Gastrocnemius medialis (tissue), 4 donors: ENCODE data around the gene DNMBP. TPM values are rescaled to one million over a fixed set of nuclear protein-coding genes. Genes with fewer than 3 reads are reported as not detected.

Source experiments
- ATAC-seq, 2 donors: fragments of 150-250 bp; one replicate each; pipeline ENCODE4 v1.9.1; 2016
- DNase-seq, 2 donors: peaks; one replicate each; pipeline ENCODE4 v3.0.0-alpha.2; 2019
- H3K27ac ChIP-seq, 4 donors: fragments of 200-600 bp; sonication (generic); 1 replicate in 1 of 4; 2 replicates in 3 of 4; pipeline ENCODE4 v1.5.1; 2016 to 2018; ENCODE audit warnings: mild to moderate bottlenecking in 2 of 4, moderate library complexity in 1 of 4
- H3K27me3 ChIP-seq, 3 donors: fragments of 200-600 bp; sonication (generic) in 2 of 3; 1 replicate in 1 of 3; 2 replicates in 2 of 3; pipeline versions ENCODE4 v1.5.1 to v1.6.0; 2016 to 2019; ENCODE audit warnings: mild to moderate bottlenecking in 1 of 3, moderate library complexity in 1 of 3
- H3K36me3 ChIP-seq, 2 donors: fragments of 200-600 bp; sonication (generic) in 1 of 2; one replicate each; pipeline ENCODE4 v1.5.1; 2017 to 2018
- H3K4me1 ChIP-seq, 2 donors: fragments of 200-600 bp; sonication (generic) in 1 of 2; one replicate each; pipeline ENCODE4 v1.5.1; 2016 to 2017; ENCODE audit warnings: mild to moderate bottlenecking in 2 of 2
- H3K4me3 ChIP-seq, 4 donors: fragments of 200-600 bp; sonication (generic) in 3 of 4; 1 replicate in 1 of 4; 2 replicates in 3 of 4; pipeline ENCODE4 v1.5.1; 2016 to 2019; ENCODE audit warnings: mild to moderate bottlenecking in 2 of 4
- H3K9me3 ChIP-seq, 3 donors: fragments of 200-600 bp; sonication (generic) in 2 of 3; 1 replicate in 1 of 3; 2 replicates in 2 of 3; pipeline ENCODE4 v1.5.1; 2016 to 2019
- CTCF ChIP-seq, 5 experiments: fragments of 450-650 bp in 3 of 5; fragments of 200-600 bp in 2 of 5; sonication (generic) in 2 of 5; IDR thresholded peaks in 4 of 5; conservative IDR thresholded peaks in 1 of 5; 1 replicate in 4 of 5; 2 replicates in 1 of 5; pipeline ENCODE4 v1.5.1; 2016 to 2019; ENCODE audit warnings: antibody characterized with exemption in 5 of 5, mild to moderate bottlenecking in 3 of 5, moderate library complexity in 3 of 5
- POLR2A ChIP-seq, 2 donors: fragments of 450-650 bp; IDR thresholded peaks; one replicate each; pipeline ENCODE4 v1.6.1; 2017; ENCODE audit warnings: antibody characterized with exemption in 2 of 2, mild to moderate bottlenecking in 2 of 2, moderate library complexity in 2 of 2
- in situ Hi-C, 4 donors: fragments of 200-750 bp; cut with MboI; loops; one replicate each; pipeline versions ENCODE4 v1.15.0 to v1.8.0; 2017; ENCODE audit warnings: low sequenced_read_pairs in 4 of 4
- intact Hi-C: fragments of 100-400 bp; cut with DNase I; formaldehyde crosslinking; loops from one replicate; pipeline ENCODE4 v1.15.1; 2023; ENCODE audit warnings: low total_unique reads
- total RNA-seq, 4 donors: library from RNA; depleted of rRNA; stranded (reverse); fragments of >200 nt; gene quantifications; one replicate each; pipeline versions ENCODE4 v1.1.0 to v1.2.3, GENCODE V29; 2016

DNMBP gene
- total RNA-seq, 4 donors from 2014 or later: 9.5 to 22.5 (median 15.0) TPM

GRCh38 chr10:99914236-99914635 is 95.5 kb downstream of the DNMBP start:
- no peaks in the 10 kb centered on the region for H3K27me3 ChIP-seq

GRCh38 chr10:99913831-99914235 is 95.9 kb downstream of the DNMBP start:
- intact Hi-C loops: no loop called here
- H3K4me1 ChIP-seq: peaks cover 8 to 21% of the 10 kb centered on the region in 2 donors
- ATAC-seq: no peak

More at GRCh38 chr10:99914236-99914635, 95.5 kb downstream of the DNMBP start:
- ATAC-seq (no peak), DNase-seq (no peak)
- H3K9me3 ChIP-seq: no peaks in the 10 kb centered on the region
- in situ Hi-C loops: loop anchor here in 1 of 4 donors (25.0 kb wide), 1 partner anchor 98 kb away; the partner anchor contains the start of gene DNMBP
- no peak overlapping the region for H3K4me3 ChIP-seq
- no peaks in the 10 kb centered on the region for H3K36me3 ChIP-seq
- TF ChIP-seq CTCF (IDR thresholded peaks at IDR 0.05 in 4 of 5, conservative IDR thresholded peaks at IDR 0.05 in 1 of 5): no peak
- TF ChIP-seq POLR2A (IDR thresholded peaks at IDR 0.05): no peak
- peaks cover 11 to 23% of the 10 kb centered on the region in 2 donors for H3K4me1 ChIP-seq
- no peak overlapping the region for H3K27ac ChIP-seq
- intact Hi-C loops: no loop called here

GRCh38 chr10:99912041-99912440 is 97.7 kb downstream of the DNMBP start:
- H3K36me3 ChIP-seq: peaks cover 0 to 13% of the 10 kb centered on the region in 2 donors
- ATAC-seq: no peak

More at GRCh38 chr10:99913831-99914235, 95.9 kb downstream of the DNMBP start:
- Histone ChIP-seq H3K9me3 (no peaks in the 10 kb centered on the region), H3K36me3 (no peaks in the 10 kb centered on the region), H3K27ac (no peak overlapping the region), H3K4me3 (no peak overlapping the region), H3K27me3 (no peaks in the 10 kb centered on the region)
- no peak for TF ChIP-seq CTCF (IDR thresholded peaks at IDR 0.05 in 4 of 5, conservative IDR thresholded peaks at IDR 0.05 in 1 of 5)
- TF ChIP-seq POLR2A (IDR thresholded peaks at IDR 0.05): no peak
- no peak for DNase-seq
- in situ Hi-C loops: loop anchor here in 1 of 4 donors (25.0 kb wide), 1 partner anchor 98 kb away; the partner anchor contains the start of gene DNMBP

GRCh38 chr10:99908512-99908911 is 101.2 kb downstream of the DNMBP start:
- peaks cover 0 to 15% of the 10 kb centered on the region in 2 donors for H3K36me3 ChIP-seq
- in situ Hi-C loops: loop anchor here in 1 of 4 donors (25.0 kb wide), 1 partner anchor 104 kb away; the partner anchor contains the start of gene DNMBP
- intact Hi-C loops: no loop called here

More at GRCh38 chr10:99912041-99912440, 97.7 kb downstream of the DNMBP start:
- DNase-seq: no peak
- peaks cover 0 to 11% of the 10 kb centered on the region in 2 donors for H3K4me1 ChIP-seq
- no peak overlapping the region for H3K4me3 ChIP-seq
- no peak for TF ChIP-seq CTCF (IDR thresholded peaks at IDR 0.05 in 4 of 5, conservative IDR thresholded peaks at IDR 0.05 in 1 of 5)
- H3K9me3 ChIP-seq: no peaks in the 10 kb centered on the region
- H3K27ac ChIP-seq: peak overlapping the region in 3 of 4 donors; percentile 14 to 30 (median 29)
- no peaks in the 10 kb centered on the region for H3K27me3 ChIP-seq
- intact Hi-C loops: no loop called here
- in situ Hi-C loops: loop anchor here in 1 of 4 donors (25.0 kb wide), 1 partner anchor 100 kb away; the partner anchor contains the start of gene DNMBP

More at GRCh38 chr10:99908512-99908911, 101.2 kb downstream of the DNMBP start:
- ATAC-seq (no peak), DNase-seq (no peak)
- H3K27me3 ChIP-seq: no peaks in the 10 kb centered on the region
- no peak overlapping the region for H3K27ac ChIP-seq
- H3K4me3 ChIP-seq: no peak overlapping the region
- peaks cover 4 to 13% of the 10 kb centered on the region in 2 donors for H3K4me1 ChIP-seq
- TF ChIP-seq POLR2A (IDR thresholded peaks at IDR 0.05) (no peak), CTCF (IDR thresholded peaks at IDR 0.05 in 4 of 5, conservative IDR thresholded peaks at IDR 0.05 in 1 of 5) (no peak)
- no peaks in the 10 kb centered on the region for H3K9me3 ChIP-seq
